SIG-M5 (cell line): ENCODE measurements around the gene GP5.

Source experiments
- DNase-seq: peaks from one replicate; lab custom pipeline; 2025; lab: John Stamatoyannopoulos, UW

The GP5 gene

GRCh38 chr3:194396859-194397756 lies 2.0 kb downstream of the GP5 start:
- no peak for DNase-seq

GRCh38 chr3:194396539-194396858 lies 2.6 kb downstream of the GP5 start:
- no peak for DNase-seq

GRCh38 chr3:194395778-194396538 lies 3.1 kb downstream of the GP5 start:
- DNase-seq: peak; percentile 35

- DNase-seq: no peak
These were observed 3.9 kb downstream of the GP5 start for GRCh38 chr3:194395212-194395611.

- no peak for DNase-seq
These were observed 6.5 kb downstream of the GP5 start for GRCh38 chr3:194392576-194392975.

GRCh38 chr3:194390835-194391234 lies 8.2 kb downstream of the GP5 start:
- DNase-seq: no peak

- no peak for DNase-seq
These were observed 9.8 kb downstream of the GP5 start for GRCh38 chr3:194389269-194389668.

- DNase-seq: no peak
These were observed 11.1 kb downstream of the GP5 start for GRCh38 chr3:194387926-194388418.

GRCh38 chr3:194387276-194387675 lies 11.8 kb downstream of the GP5 start:
- no peak for DNase-seq

GRCh38 chr3:194386648-194387047 lies 12.4 kb downstream of the GP5 start:
- DNase-seq: no peak

- DNase-seq: no peak
These were observed 13.0 kb downstream of the GP5 start for GRCh38 chr3:194386066-194386465.

GRCh38 chr3:194384569-194385001 lies 14.5 kb downstream of the GP5 start:
- DNase-seq: no peak

- DNase-seq: no peak
These were observed 14.9 kb downstream of the GP5 start for GRCh38 chr3:194384156-194384555.

- DNase-seq: no peak
These were observed 15.7 kb downstream of the GP5 start for GRCh38 chr3:194383276-194383940.

- DNase-seq: no peak
These were observed 16.2 kb downstream of the GP5 start for GRCh38 chr3:194382892-194383223.

GRCh38 chr3:194382196-194382891 lies 16.7 kb downstream of the GP5 start:
- no peak for DNase-seq

GRCh38 chr3:194381460-194381875 lies 17.6 kb downstream of the GP5 start:
- DNase-seq: no peak

GRCh38 chr3:194380326-194380725 lies 18.7 kb downstream of the GP5 start:
- no peak for DNase-seq

- no peak for DNase-seq
These were observed 19.4 kb downstream of the GP5 start for GRCh38 chr3:194379651-194380050.

- DNase-seq: no peak
These were observed 19.8 kb downstream of the GP5 start for GRCh38 chr3:194379231-194379630.

GRCh38 chr3:194377708-194378107 lies 21.4 kb downstream of the GP5 start:
- DNase-seq: no peak

GRCh38 chr3:194376241-194376560 lies 22.9 kb downstream of the GP5 start:
- no peak for DNase-seq
